K562 (cell line): ENCODE measurements around the gene LARP4B.

Experiments
- ARID1B ChIP-seq: fragments of 450-650 bp; IDR thresholded peaks from 2 replicates; pipeline ENCODE4 v1.6.1; 2016; ENCODE audit warnings: antibody characterized with exemption, mild to moderate bottlenecking, inconsistent platforms
- ARID2 ChIP-seq: fragments of 450-650 bp; IDR thresholded peaks from 2 replicates; pipeline ENCODE4 v1.6.1; 2017; ENCODE audit warnings: antibody characterized with exemption, mild to moderate bottlenecking
- FOXA3 ChIP-seq, 2 experiments: fragments of 450-650 bp in 1 of 2; sonication (generic) in 1 of 2; formaldehyde crosslinking; IDR thresholded peaks in 1 of 2; conservative IDR thresholded peaks in 1 of 2; 2 replicates each; pipeline versions ENCODE4 v1.4.0 to v1.8.0; 2020 to 2022; ENCODE audit warnings: mild to moderate bottlenecking in 2 of 2, missing genetic modification reagents in 1 of 2
- JUN ChIP-seq, 2 experiments: sonication (generic) in 1 of 2; formaldehyde crosslinking in 1 of 2; IDR thresholded peaks; 2 replicates each; pipeline versions ENCODE4 v1.6.1 to v1.8.0; 2012 to 2022; ENCODE audit warnings: borderline replicate concordance in 2 of 2, mild to moderate bottlenecking in 2 of 2, improper control_type of control experiment in 1 of 2, low read depth in 1 of 2, low read length in 1 of 2, missing genetic modification reagents in 1 of 2
- POLR2A ChIP-seq: fragments of 450-650 bp; conservative IDR thresholded peaks from 2 replicates; pipeline ENCODE4 v1.6.1; 2016
- SRF ChIP-seq, 2 experiments: fragments of 250-450, 450-650 bp in 1 of 2; sonication (Bioruptor Pico) in 1 of 2; sonication (generic) in 1 of 2; formaldehyde crosslinking; IDR thresholded peaks; 2 replicates each; pipeline versions ENCODE4 v1.5.0 to v1.5.1; 2020 to 2022; ENCODE audit warnings: mild to moderate bottlenecking in 1 of 2, missing genetic modification reagents in 1 of 2
- XRCC5 ChIP-seq: fragments of 200-400 bp; formaldehyde crosslinking; IDR thresholded peaks from 2 replicates; pipeline ENCODE4 v1.6.1; 2017; ENCODE audit warnings: low read depth, mild to moderate bottlenecking, low read length
- ZZZ3 ChIP-seq: fragments of 450-650 bp; IDR thresholded peaks from 2 replicates; pipeline ENCODE4 v1.6.1; 2016; ENCODE audit warnings: antibody characterized with exemption, mild to moderate bottlenecking, moderate library complexity
- TF ChIP-seq, protein P1 (sequence below): sonication (generic); formaldehyde crosslinking; IDR thresholded peaks from 2 replicates; pipeline ENCODE4 v1.9.0; 2022; ENCODE audit warnings: mild to moderate bottlenecking, missing genetic modification reagents
- TF ChIP-seq, protein P2 (sequence below): IDR thresholded peaks from 3 replicates; pipeline ENCODE4 v1.6.1; 2011; ENCODE audit warnings: borderline replicate concordance, mild to moderate bottlenecking, moderate library complexity; ENCODE audit not compliant: insufficient read length; ENCODE audit errors: extremely low read depth
- TF ChIP-seq, protein P3 (sequence below), 3 experiments: IDR thresholded peaks in 2 of 3; conservative IDR thresholded peaks in 1 of 3; 2 replicates each; pipeline ENCODE4 v1.5.1; 2011 to 2012; ENCODE audit warnings: low read length in 3 of 3, mild to moderate bottlenecking in 3 of 3, control low read depth in 2 of 3, improper control_type of control experiment in 1 of 3, inconsistent platforms in 1 of 3, low read depth in 1 of 3, mixed read lengths in 1 of 3, moderate library complexity in 1 of 3; ENCODE audit not compliant: insufficient read depth in 2 of 3
- TF ChIP-seq, protein P4 (sequence below): fragments of 450-650 bp; IDR thresholded peaks from 2 replicates; pipeline ENCODE4 v1.6.1; 2017; ENCODE audit warnings: mild to moderate bottlenecking, moderate library complexity

DNA sequence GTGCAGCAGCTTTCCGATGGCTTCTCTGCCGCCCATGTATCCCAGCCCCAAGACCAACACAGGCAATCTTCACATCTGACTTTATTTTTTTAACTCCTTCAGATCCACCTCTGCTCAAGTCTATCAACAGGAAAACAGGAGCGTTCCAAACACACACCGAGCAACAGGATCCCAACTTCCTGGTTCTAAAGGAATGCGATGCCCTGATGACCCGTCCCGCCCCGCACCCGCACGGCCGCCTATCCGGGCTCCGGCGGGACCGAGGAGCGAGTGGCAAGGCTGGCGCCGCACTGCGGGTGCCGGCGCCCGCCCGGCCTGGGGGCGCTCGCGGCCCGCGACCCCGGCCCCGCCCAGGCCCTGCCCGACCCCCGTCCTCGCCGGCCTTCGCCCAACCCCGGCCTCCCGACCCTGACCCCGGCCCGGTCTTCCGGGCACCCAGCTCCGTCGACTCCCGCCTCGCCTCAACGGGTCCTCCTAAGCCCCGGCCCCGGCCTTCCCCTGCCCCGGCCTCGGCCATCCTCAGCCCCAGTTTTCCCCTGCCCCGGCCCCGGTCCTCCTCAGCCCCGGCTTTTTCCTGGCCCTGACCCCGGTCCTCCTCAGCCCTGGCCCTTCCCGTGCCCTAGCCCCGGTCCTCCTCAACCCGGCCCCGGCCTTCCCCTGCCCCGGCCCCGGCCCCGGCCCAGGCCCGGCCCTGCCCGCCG, 730 bp downstream of the LARP4B start:
- no peak for TF ChIP-seq ARID1B
- TF ChIP-seq ZZZ3, result no peak
- TF ChIP-seq, protein P1, sequence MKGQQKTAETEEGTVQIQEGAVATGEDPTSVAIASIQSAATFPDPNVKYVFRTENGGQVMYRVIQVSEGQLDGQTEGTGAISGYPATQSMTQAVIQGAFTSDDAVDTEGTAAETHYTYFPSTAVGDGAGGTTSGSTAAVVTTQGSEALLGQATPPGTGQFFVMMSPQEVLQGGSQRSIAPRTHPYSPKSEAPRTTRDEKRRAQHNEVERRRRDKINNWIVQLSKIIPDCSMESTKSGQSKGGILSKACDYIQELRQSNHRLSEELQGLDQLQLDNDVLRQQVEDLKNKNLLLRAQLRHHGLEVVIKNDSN (CRISPR knock-in tag), result no peak
- TF ChIP-seq FOXA3 (CRISPR knock-in tag; conservative IDR thresholded peaks at IDR 0.05 in 1 of 2, IDR thresholded peaks at IDR 0.05 in 1 of 2), result no peak
- TF ChIP-seq, protein P2, sequence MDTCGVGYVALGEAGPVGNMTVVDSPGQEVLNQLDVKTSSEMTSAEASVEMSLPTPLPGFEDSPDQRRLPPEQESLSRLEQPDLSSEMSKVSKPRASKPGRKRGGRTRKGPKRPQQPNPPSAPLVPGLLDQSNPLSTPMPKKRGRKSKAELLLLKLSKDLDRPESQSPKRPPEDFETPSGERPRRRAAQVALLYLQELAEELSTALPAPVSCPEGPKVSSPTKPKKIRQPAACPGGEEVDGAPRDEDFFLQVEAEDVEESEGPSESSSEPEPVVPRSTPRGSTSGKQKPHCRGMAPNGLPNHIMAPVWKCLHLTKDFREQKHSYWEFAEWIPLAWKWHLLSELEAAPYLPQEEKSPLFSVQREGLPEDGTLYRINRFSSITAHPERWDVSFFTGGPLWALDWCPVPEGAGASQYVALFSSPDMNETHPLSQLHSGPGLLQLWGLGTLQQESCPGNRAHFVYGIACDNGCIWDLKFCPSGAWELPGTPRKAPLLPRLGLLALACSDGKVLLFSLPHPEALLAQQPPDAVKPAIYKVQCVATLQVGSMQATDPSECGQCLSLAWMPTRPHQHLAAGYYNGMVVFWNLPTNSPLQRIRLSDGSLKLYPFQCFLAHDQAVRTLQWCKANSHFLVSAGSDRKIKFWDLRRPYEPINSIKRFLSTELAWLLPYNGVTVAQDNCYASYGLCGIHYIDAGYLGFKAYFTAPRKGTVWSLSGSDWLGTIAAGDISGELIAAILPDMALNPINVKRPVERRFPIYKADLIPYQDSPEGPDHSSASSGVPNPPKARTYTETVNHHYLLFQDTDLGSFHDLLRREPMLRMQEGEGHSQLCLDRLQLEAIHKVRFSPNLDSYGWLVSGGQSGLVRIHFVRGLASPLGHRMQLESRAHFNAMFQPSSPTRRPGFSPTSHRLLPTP, result no peak
- TF ChIP-seq, protein P3, sequence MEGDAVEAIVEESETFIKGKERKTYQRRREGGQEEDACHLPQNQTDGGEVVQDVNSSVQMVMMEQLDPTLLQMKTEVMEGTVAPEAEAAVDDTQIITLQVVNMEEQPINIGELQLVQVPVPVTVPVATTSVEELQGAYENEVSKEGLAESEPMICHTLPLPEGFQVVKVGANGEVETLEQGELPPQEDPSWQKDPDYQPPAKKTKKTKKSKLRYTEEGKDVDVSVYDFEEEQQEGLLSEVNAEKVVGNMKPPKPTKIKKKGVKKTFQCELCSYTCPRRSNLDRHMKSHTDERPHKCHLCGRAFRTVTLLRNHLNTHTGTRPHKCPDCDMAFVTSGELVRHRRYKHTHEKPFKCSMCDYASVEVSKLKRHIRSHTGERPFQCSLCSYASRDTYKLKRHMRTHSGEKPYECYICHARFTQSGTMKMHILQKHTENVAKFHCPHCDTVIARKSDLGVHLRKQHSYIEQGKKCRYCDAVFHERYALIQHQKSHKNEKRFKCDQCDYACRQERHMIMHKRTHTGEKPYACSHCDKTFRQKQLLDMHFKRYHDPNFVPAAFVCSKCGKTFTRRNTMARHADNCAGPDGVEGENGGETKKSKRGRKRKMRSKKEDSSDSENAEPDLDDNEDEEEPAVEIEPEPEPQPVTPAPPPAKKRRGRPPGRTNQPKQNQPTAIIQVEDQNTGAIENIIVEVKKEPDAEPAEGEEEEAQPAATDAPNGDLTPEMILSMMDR (IDR thresholded peaks at IDR 0.05 in 2 of 3, conservative IDR thresholded peaks at IDR 0.05 in 1 of 3; ENCODE audit: insufficient read depth in 2 of 3, low read depth in 1 of 3, low read length in 3 of 3), result no peak
- no peak for TF ChIP-seq XRCC5
- TF ChIP-seq, protein P4, sequence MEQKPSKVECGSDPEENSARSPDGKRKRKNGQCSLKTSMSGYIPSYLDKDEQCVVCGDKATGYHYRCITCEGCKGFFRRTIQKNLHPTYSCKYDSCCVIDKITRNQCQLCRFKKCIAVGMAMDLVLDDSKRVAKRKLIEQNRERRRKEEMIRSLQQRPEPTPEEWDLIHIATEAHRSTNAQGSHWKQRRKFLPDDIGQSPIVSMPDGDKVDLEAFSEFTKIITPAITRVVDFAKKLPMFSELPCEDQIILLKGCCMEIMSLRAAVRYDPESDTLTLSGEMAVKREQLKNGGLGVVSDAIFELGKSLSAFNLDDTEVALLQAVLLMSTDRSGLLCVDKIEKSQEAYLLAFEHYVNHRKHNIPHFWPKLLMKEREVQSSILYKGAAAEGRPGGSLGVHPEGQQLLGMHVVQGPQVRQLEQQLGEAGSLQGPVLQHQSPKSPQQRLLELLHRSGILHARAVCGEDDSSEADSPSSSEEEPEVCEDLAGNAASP, result no peak
- TF ChIP-seq POLR2A, result no peak
- TF ChIP-seq JUN (IDR thresholded peaks at IDR 0.05; ENCODE audit: borderline replicate concordance, low read depth, low read length), result no peak
- no peak for TF ChIP-seq JUN (CRISPR knock-in tag; IDR thresholded peaks at IDR 0.05; ENCODE audit: borderline replicate concordance)
- TF ChIP-seq SRF (CRISPR knock-in tag; IDR thresholded peaks at IDR 0.05), result no peak
- TF ChIP-seq ARID2, result no peak
